ENCODE data around the gene THOC6.

GRCh38 chr16:3013998-3014690, 9.7 kb upstream of the THOC6 start:
- TF ChIP-seq TAF1 (IDR thresholded peaks at IDR 0.05; ENCODE audit: low read depth) = no peak
- no peak for TF ChIP-seq EP300 (IDR thresholded peaks at IDR 0.05; ENCODE audit: borderline replicate concordance)
- TF ChIP-seq, protein P1, sequence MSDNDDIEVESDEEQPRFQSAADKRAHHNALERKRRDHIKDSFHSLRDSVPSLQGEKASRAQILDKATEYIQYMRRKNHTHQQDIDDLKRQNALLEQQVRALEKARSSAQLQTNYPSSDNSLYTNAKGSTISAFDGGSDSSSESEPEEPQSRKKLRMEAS (IDR thresholded peaks at IDR 0.05) = no peak
- no peak for TF ChIP-seq CREB1 (IDR thresholded peaks at IDR 0.05; ENCODE audit: low read depth)
- TF ChIP-seq YY1 (IDR thresholded peaks at IDR 0.05; ENCODE audit: low read depth) = no peak
- TF ChIP-seq TEAD4 (IDR thresholded peaks at IDR 0.05) = no peak
- TF ChIP-seq, protein P2, sequence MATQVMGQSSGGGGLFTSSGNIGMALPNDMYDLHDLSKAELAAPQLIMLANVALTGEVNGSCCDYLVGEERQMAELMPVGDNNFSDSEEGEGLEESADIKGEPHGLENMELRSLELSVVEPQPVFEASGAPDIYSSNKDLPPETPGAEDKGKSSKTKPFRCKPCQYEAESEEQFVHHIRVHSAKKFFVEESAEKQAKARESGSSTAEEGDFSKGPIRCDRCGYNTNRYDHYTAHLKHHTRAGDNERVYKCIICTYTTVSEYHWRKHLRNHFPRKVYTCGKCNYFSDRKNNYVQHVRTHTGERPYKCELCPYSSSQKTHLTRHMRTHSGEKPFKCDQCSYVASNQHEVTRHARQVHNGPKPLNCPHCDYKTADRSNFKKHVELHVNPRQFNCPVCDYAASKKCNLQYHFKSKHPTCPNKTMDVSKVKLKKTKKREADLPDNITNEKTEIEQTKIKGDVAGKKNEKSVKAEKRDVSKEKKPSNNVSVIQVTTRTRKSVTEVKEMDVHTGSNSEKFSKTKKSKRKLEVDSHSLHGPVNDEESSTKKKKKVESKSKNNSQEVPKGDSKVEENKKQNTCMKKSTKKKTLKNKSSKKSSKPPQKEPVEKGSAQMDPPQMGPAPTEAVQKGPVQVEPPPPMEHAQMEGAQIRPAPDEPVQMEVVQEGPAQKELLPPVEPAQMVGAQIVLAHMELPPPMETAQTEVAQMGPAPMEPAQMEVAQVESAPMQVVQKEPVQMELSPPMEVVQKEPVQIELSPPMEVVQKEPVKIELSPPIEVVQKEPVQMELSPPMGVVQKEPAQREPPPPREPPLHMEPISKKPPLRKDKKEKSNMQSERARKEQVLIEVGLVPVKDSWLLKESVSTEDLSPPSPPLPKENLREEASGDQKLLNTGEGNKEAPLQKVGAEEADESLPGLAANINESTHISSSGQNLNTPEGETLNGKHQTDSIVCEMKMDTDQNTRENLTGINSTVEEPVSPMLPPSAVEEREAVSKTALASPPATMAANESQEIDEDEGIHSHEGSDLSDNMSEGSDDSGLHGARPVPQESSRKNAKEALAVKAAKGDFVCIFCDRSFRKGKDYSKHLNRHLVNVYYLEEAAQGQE (IDR thresholded peaks at IDR 0.05; ENCODE audit: low read depth) = no peak
- no peak for TF ChIP-seq RAD21 (IDR thresholded peaks at IDR 0.05; ENCODE audit: low read depth)
- no peak for TF ChIP-seq EGR1 (IDR thresholded peaks at IDR 0.05)
- no peak for TF ChIP-seq CEBPB (IDR thresholded peaks at IDR 0.05)

Data from Ishikawa (cell line).